ENCODE measurements around the gene CPNE2. TPM values are rescaled to one million over a fixed set of nuclear protein-coding genes. Genes with fewer than 3 reads are reported as not detected.

Gene CPNE2
- total RNA-seq, 1 donor from 2014 or later, result 145 TPM

DNA sequence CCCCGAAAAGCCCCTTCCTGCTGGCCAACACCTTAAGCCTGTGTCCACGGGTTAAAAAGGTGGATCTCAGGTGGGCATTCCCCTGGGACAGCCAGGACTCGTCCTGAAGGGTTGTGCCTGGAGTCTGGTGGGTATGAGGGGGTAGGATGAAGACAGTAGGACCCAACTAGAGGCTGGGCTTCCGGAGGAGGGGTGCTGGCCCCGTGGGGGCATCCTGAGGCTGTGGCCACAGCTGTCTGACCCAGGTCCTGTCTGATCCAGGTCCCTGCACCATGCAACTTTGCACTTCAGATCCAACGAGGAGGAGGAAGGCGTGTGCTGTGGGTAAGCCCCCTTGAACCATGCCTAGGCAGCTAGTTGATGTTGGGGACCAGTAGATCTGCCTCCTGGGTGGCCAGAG is 37.6 kb upstream of the CPNE2 start:
- no peak for DNase-seq (ENCODE audit: low spot score)
- TF ChIP-seq, protein P1, sequence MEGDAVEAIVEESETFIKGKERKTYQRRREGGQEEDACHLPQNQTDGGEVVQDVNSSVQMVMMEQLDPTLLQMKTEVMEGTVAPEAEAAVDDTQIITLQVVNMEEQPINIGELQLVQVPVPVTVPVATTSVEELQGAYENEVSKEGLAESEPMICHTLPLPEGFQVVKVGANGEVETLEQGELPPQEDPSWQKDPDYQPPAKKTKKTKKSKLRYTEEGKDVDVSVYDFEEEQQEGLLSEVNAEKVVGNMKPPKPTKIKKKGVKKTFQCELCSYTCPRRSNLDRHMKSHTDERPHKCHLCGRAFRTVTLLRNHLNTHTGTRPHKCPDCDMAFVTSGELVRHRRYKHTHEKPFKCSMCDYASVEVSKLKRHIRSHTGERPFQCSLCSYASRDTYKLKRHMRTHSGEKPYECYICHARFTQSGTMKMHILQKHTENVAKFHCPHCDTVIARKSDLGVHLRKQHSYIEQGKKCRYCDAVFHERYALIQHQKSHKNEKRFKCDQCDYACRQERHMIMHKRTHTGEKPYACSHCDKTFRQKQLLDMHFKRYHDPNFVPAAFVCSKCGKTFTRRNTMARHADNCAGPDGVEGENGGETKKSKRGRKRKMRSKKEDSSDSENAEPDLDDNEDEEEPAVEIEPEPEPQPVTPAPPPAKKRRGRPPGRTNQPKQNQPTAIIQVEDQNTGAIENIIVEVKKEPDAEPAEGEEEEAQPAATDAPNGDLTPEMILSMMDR (IDR thresholded peaks at IDR 0.05; ENCODE audit: unreplicated experiment), result no peak
- Mint-ChIP-seq H3K27me3 (ENCODE audit: unreplicated experiment) (peaks cover 6% of the 10 kb centered on the region), H3K27ac (ENCODE audit: unreplicated experiment) (no peak overlapping the region), H3K4me1 (ENCODE audit: unreplicated experiment) (no peaks in the 10 kb centered on the region), H3K36me3 (ENCODE audit: low read depth, unreplicated experiment) (peaks cover 4% of the 10 kb centered on the region), H3K4me3 (ENCODE audit: unreplicated experiment) (no peak overlapping the region), H3K9me3 (ENCODE audit: unreplicated experiment) (no peaks in the 10 kb centered on the region)

GRCh38 chr16:57055671-57056070 is 36.7 kb upstream of the CPNE2 start:
- Mint-ChIP-seq H3K9me3 (ENCODE audit: unreplicated experiment) (no peaks in the 10 kb centered on the region), H3K27ac (ENCODE audit: unreplicated experiment) (no peak overlapping the region), H3K4me1 (ENCODE audit: unreplicated experiment) (no peaks in the 10 kb centered on the region), H3K4me3 (ENCODE audit: unreplicated experiment) (no peak overlapping the region), H3K27me3 (ENCODE audit: unreplicated experiment) (peaks cover 6% of the 10 kb centered on the region), H3K36me3 (ENCODE audit: low read depth, unreplicated experiment) (peaks cover 4% of the 10 kb centered on the region)
- DNase-seq (ENCODE audit: low spot score), result no peak
- TF ChIP-seq, protein P1 (IDR thresholded peaks at IDR 0.05; ENCODE audit: unreplicated experiment), result no peak

GRCh38 chr16:57058291-57058861 is 34.0 kb upstream of the CPNE2 start:
- no peaks in the 10 kb centered on the region for H3K4me1 Mint-ChIP-seq (ENCODE audit: unreplicated experiment)
- no peak overlapping the region for H3K4me3 Mint-ChIP-seq (ENCODE audit: unreplicated experiment)
- TF ChIP-seq, protein P1 (IDR thresholded peaks at IDR 0.05; ENCODE audit: unreplicated experiment), result no peak
- peaks cover 4% of the 10 kb centered on the region for H3K36me3 Mint-ChIP-seq (ENCODE audit: low read depth, unreplicated experiment)
- no peak for DNase-seq (ENCODE audit: low spot score)
- no peak overlapping the region for H3K27ac Mint-ChIP-seq (ENCODE audit: unreplicated experiment)
- peaks cover 3% of the 10 kb centered on the region for H3K27me3 Mint-ChIP-seq (ENCODE audit: unreplicated experiment)
- H3K9me3 Mint-ChIP-seq (ENCODE audit: unreplicated experiment), result no peaks in the 10 kb centered on the region

DNA sequence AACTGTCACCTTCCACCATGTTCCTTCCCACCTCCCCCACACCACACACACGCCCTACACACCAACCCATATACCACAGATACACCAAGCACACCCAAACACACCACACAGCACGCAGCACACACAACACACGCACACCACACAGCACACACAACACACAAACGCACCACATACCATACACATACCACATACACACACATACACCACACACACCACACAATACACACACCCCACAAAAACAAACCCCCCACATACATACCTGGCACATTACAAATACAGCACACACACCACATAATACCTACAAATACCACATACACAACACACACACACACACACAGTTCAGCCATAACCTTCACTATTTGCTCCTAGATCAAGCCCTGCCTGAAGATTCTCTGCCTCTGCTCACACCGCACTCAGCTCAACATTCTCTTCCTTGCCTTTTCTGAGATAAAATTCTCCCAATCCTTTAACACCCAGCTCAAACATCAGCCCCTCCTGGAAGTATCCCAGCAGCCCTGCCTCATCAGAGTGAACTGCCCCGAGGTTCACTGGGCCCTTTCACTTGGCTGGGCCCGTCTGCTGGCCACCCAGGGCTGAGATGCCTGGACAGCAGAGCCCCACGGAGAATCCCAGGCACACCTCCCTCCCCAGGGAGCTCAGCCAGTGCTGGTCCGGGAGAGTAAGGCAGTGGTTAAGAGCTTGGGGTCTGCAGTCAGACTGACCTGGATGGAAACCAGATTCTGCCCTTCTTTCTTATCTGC is 31.9 kb upstream of the CPNE2 start:
- no peak for DNase-seq (ENCODE audit: low spot score)
- Mint-ChIP-seq H3K4me3 (ENCODE audit: unreplicated experiment) (no peak overlapping the region), H3K27ac (ENCODE audit: unreplicated experiment) (no peak overlapping the region), H3K27me3 (ENCODE audit: unreplicated experiment) (no peaks in the 10 kb centered on the region), H3K4me1 (ENCODE audit: unreplicated experiment) (no peaks in the 10 kb centered on the region), H3K36me3 (ENCODE audit: low read depth, unreplicated experiment) (peaks cover 4% of the 10 kb centered on the region), H3K9me3 (ENCODE audit: unreplicated experiment) (no peaks in the 10 kb centered on the region)
- TF ChIP-seq, protein P1 (IDR thresholded peaks at IDR 0.05; ENCODE audit: unreplicated experiment), result no peak
